H9 (cell line): ENCODE results near the gene TSACC. TPM values are rescaled to one million over a fixed set of nuclear protein-coding genes. Genes with fewer than 3 reads are reported as not detected.

ENCODE experiments used
- DNase-seq: peaks from one replicate; pipeline ENCODE4 v3.0.0-alpha.2; 2017
- H2AFZ ChIP-seq: one replicate; pipeline ENCODE4 v1.6.1; 2013; ENCODE audit warnings: mild to moderate bottlenecking, low read length, control low read depth, moderate library complexity
- H2AK5ac ChIP-seq: 2 replicates; pipeline ENCODE4 v1.6.1; 2013; ENCODE audit warnings: low read length, control low read depth, mixed read lengths; ENCODE audit not compliant: insufficient read length
- H2BK120ac ChIP-seq: one replicate; pipeline ENCODE4 v1.6.1; 2013; ENCODE audit warnings: low read depth, mild to moderate bottlenecking, low read length, control low read depth, inconsistent platforms; ENCODE audit not compliant: poor library complexity, severe bottlenecking
- H2BK12ac ChIP-seq: 2 replicates; pipeline ENCODE4 v1.6.1; 2013; ENCODE audit warnings: low read length, control low read depth, mixed read lengths, low read depth; ENCODE audit not compliant: insufficient read length
- H2BK15ac ChIP-seq: 2 replicates; pipeline ENCODE4 v1.6.1; 2013; ENCODE audit warnings: low read depth, low read length, control low read depth
- H2BK20ac ChIP-seq: one replicate; pipeline ENCODE4 v1.6.1; 2013; ENCODE audit warnings: low read depth, mild to moderate bottlenecking, low read length, control low read depth, inconsistent platforms; ENCODE audit not compliant: poor library complexity, severe bottlenecking
- H2BK5ac ChIP-seq: 2 replicates; pipeline ENCODE4 v1.6.1; 2013; ENCODE audit warnings: low read length, control low read depth, mixed read lengths; ENCODE audit not compliant: insufficient read length
- H3K14ac ChIP-seq: 2 replicates; pipeline ENCODE4 v1.6.1; 2013; ENCODE audit warnings: low read length, control low read depth; ENCODE audit not compliant: insufficient read depth
- H3K18ac ChIP-seq: 2 replicates; pipeline ENCODE4 v1.6.1; 2013; ENCODE audit warnings: low read depth, mild to moderate bottlenecking, mixed read lengths, low read length, control low read depth; ENCODE audit not compliant: insufficient read length
- H3K23ac ChIP-seq: 2 replicates; pipeline ENCODE4 v1.6.1; 2013; ENCODE audit warnings: low read length, control low read depth, mixed read lengths, low read depth; ENCODE audit not compliant: insufficient read length
- H3K23me2 ChIP-seq: 2 replicates; pipeline ENCODE4 v1.6.1; 2013; ENCODE audit warnings: low read depth, mild to moderate bottlenecking, mixed read lengths, low read length, control low read depth; ENCODE audit not compliant: insufficient read length, poor library complexity, severe bottlenecking
- H3K27ac ChIP-seq: 2 replicates; pipeline ENCODE4 v1.5.1; 2013; ENCODE audit warnings: low read length, control low read depth, mixed read lengths, low read depth; ENCODE audit not compliant: insufficient read length
- H3K27me3 ChIP-seq: 2 replicates; pipeline ENCODE4 v1.6.1; 2013; ENCODE audit warnings: low read length, control low read depth, inconsistent platforms; ENCODE audit not compliant: insufficient read depth
- H3K4ac ChIP-seq: 2 replicates; pipeline ENCODE4 v1.6.1; 2013; ENCODE audit warnings: low read depth, mild to moderate bottlenecking, control low read depth, inconsistent platforms, low read length, moderate library complexity
- H3K4me1 ChIP-seq: 2 replicates; pipeline ENCODE4 v1.6.1; 2013; ENCODE audit warnings: low read length, control low read depth, inconsistent platforms; ENCODE audit not compliant: insufficient read depth
- H3K4me2 ChIP-seq: 2 replicates; pipeline ENCODE4 v1.6.1; 2013; ENCODE audit warnings: low read length, control low read depth, mixed read lengths; ENCODE audit not compliant: insufficient read length, insufficient read depth
- H3K56ac ChIP-seq: 2 replicates; pipeline ENCODE4 v1.6.1; 2013; ENCODE audit warnings: low read depth, mild to moderate bottlenecking, mixed read lengths, low read length, control low read depth; ENCODE audit not compliant: insufficient read length
- H3K79me1 ChIP-seq: 2 replicates; pipeline ENCODE4 v1.6.1; 2013; ENCODE audit warnings: low read depth, mild to moderate bottlenecking, moderate library complexity, low read length, control low read depth, inconsistent platforms; ENCODE audit not compliant: insufficient read depth, poor library complexity, severe bottlenecking
- H3K79me2 ChIP-seq: 2 replicates; pipeline ENCODE4 v1.6.1; 2013; ENCODE audit warnings: low read length, control low read depth, inconsistent platforms; ENCODE audit not compliant: insufficient read depth
- H3K9ac ChIP-seq: 2 replicates; pipeline ENCODE4 v1.6.1; 2013; ENCODE audit warnings: low read length, control low read depth, mixed read lengths; ENCODE audit not compliant: insufficient read length; ENCODE audit errors: extremely low read depth
- H3K9me3 ChIP-seq: one replicate; pipeline ENCODE4 v1.6.1; 2013; ENCODE audit warnings: low read depth, low read length, inconsistent platforms; ENCODE audit not compliant: control insufficient read depth
- H3T11ph ChIP-seq: one replicate; pipeline ENCODE4 v1.6.1; 2013; ENCODE audit warnings: mild to moderate bottlenecking, low read length, control low read depth, inconsistent platforms
- H4K20me1 ChIP-seq: one replicate; pipeline ENCODE4 v1.6.1; 2013; ENCODE audit not compliant: control insufficient read depth, insufficient read length, insufficient read depth
- H4K5ac ChIP-seq: 2 replicates; pipeline ENCODE4 v1.6.1; 2013; ENCODE audit warnings: low read depth, mild to moderate bottlenecking, mixed read lengths, low read length, control low read depth; ENCODE audit not compliant: insufficient read length
- H4K8ac ChIP-seq: replicated peaks from 2 replicates; pipeline ENCODE4 v1.6.1; 2013; ENCODE audit warnings: low read length, control low read depth, mixed read lengths, low read depth; ENCODE audit not compliant: insufficient read length
- H4K91ac ChIP-seq: 2 replicates; pipeline ENCODE4 v1.6.1; 2013; ENCODE audit warnings: low read depth, mild to moderate bottlenecking, moderate library complexity, mixed read lengths, low read length, control low read depth; ENCODE audit not compliant: insufficient read length
- H3K27ac Mint-ChIP-seq, 3 experiments: 2 replicates in 2 of 3; 3 replicates in 1 of 3; pipeline ENCODE4 v1.8.0; 2020 to 2021; ENCODE audit warnings: mixed read lengths in 3 of 3, mild to moderate bottlenecking in 1 of 3, moderate library complexity in 1 of 3
- H3K27me3 Mint-ChIP-seq: 2 replicates; pipeline ENCODE4 v1.8.0; 2021; ENCODE audit warnings: low read depth, mild to moderate bottlenecking, moderate library complexity, mixed read lengths
- H3K36me3 Mint-ChIP-seq, 3 experiments: 2 replicates in 2 of 3; 3 replicates in 1 of 3; pipeline ENCODE4 v1.8.0; 2020 to 2021; ENCODE audit warnings: low read depth in 3 of 3, mixed read lengths in 3 of 3; ENCODE audit not compliant: insufficient read depth in 1 of 3
- H3K4me1 Mint-ChIP-seq, 2 experiments: 2 replicates each; pipeline ENCODE4 v1.8.0; 2020; ENCODE audit warnings: mixed read lengths in 2 of 2
- H3K4me3 Mint-ChIP-seq, 2 experiments: 2 replicates in 1 of 2; 3 replicates in 1 of 2; pipeline ENCODE4 v1.8.0; 2020 to 2021; ENCODE audit warnings: mild to moderate bottlenecking in 2 of 2, mixed read lengths in 2 of 2, moderate library complexity in 1 of 2
- H3K9me3 Mint-ChIP-seq, 2 experiments: 2 replicates in 1 of 2; 3 replicates in 1 of 2; pipeline ENCODE4 v1.8.0; 2020; ENCODE audit warnings: mild to moderate bottlenecking in 2 of 2, mixed read lengths in 2 of 2, moderate library complexity in 1 of 2
- CTCF ChIP-seq: fragments of 200-600 bp; sonication (generic); conservative IDR thresholded peaks from 3 replicates; pipeline ENCODE4 v1.8.0; 2021; ENCODE audit warnings: antibody characterized with exemption, mild to moderate bottlenecking
- WGBS: extraction: QIAGEN DNeasy Blood & Tissue Kit; methylation state at CpG from one replicate; pipeline ENCODE4 v1.1.7; 2013; ENCODE audit warnings: missing lambda C conversion rate, low lambda C conversion rate, mixed read lengths; ENCODE audit not compliant: insufficient read length; ENCODE audit errors: extremely low coverage; 5-methylcytosine and 5-hydroxymethylcytosine counted together
- total RNA-seq: library from RNA; stranded (reverse); gene quantifications from 2 replicates; pipeline ENCODE4 v1.2.1, GENCODE V29; 2021

TSACC gene
- total RNA-seq, 1 experiment from 2014 or later = 2.3 TPM

GRCh38 chr1:156378557-156378956 lies 40.2 kb downstream of the TSACC start:
- no peak overlapping the region for H2BK120ac ChIP-seq
- no peak for TF ChIP-seq CTCF
- no peak overlapping the region for H3K23ac ChIP-seq
- Mint-ChIP-seq H3K9me3 (no peaks in the 10 kb centered on the region), H3K4me1 (peaks cover 4 to 6% of the 10 kb centered on the region in 2 experiments), H3K36me3 (no peaks in the 10 kb centered on the region), H3K27me3 (peaks cover 10% of the 10 kb centered on the region), H3K4me3 (no peak overlapping the region), H3K27ac (no peak overlapping the region)
- no peak overlapping the region for H2AK5ac ChIP-seq
- no peak overlapping the region for H3K27ac ChIP-seq
- no peak overlapping the region for H3K14ac ChIP-seq
- H2AFZ ChIP-seq = no peak overlapping the region
- H3K56ac ChIP-seq = no peak overlapping the region
- H3K23me2 ChIP-seq = no peaks in the 10 kb centered on the region
- no peaks in the 10 kb centered on the region for H3K79me1 ChIP-seq
- no peaks in the 10 kb centered on the region for H3K9me3 ChIP-seq
- H3T11ph ChIP-seq = no peak overlapping the region
- no CpG with 5 or more reads among the region's 6 CpGs for WGBS
- no peak overlapping the region for H2BK5ac ChIP-seq
- H3K4me1 ChIP-seq = no peaks in the 10 kb centered on the region
- no peak overlapping the region for H3K4ac ChIP-seq
- no peak for DNase-seq
- no peak overlapping the region for H2BK12ac ChIP-seq
- H4K91ac ChIP-seq = no peak overlapping the region
- H4K5ac ChIP-seq = no peak overlapping the region
- H3K4me2 ChIP-seq = no peak overlapping the region
- no peak overlapping the region for H2BK20ac ChIP-seq
- no peaks in the 10 kb centered on the region for H4K20me1 ChIP-seq
- H3K27me3 ChIP-seq = no peaks in the 10 kb centered on the region
- H3K9ac ChIP-seq = no peak overlapping the region
- no peak overlapping the region for H4K8ac ChIP-seq
- no peak overlapping the region for H3K18ac ChIP-seq
- H3K79me2 ChIP-seq = no peaks in the 10 kb centered on the region
- H2BK15ac ChIP-seq = no peak overlapping the region
